A549 (cell line): ENCODE measurements around the gene RAB26. TPM values are rescaled to one million over a fixed set of nuclear protein-coding genes. Genes with fewer than 3 reads are reported as not detected.

Experiments
- ATAC-seq, 2 experiments: fragments of 200-7000 bp in 1 of 2; fragments of >200 bp in 1 of 2; cut with Nextera tagmentation in 1 of 2; cut with Tn5 transposase in 1 of 2; 3 replicates each; pipeline versions ENCODE4 v1.8.0 to v1.9.1; 2018 to 2020; ENCODE audit warnings: mild to moderate bottlenecking in 1 of 2, moderate library complexity in 1 of 2
- CTCF ChIA-PET: fragments of 300-600 bp; sonication (Branson Sonifier 250); formaldehyde crosslinking; extraction: SDS; loops from one replicate; lab custom pipeline; 2021; ENCODE audit warnings: antibody characterized with exemption, inconsistent platforms; lab: Yijun Ruan, JAX
- POLR2A ChIA-PET: fragments of 350-600 bp; formaldehyde crosslinking; extraction: SDS; loops from one replicate; lab custom pipeline; 2021; ENCODE audit warnings: antibody characterized with exemption, inconsistent platforms; lab: Yijun Ruan, JAX
- DNase-seq, 2 experiments: peaks; one replicate each; pipeline versions ENCODE4 v3.0.0 to v3.0.0-alpha.2; 2011 to 2016; ENCODE audit warnings: low read depth in 1 of 2, low spot score in 1 of 2
- FAIRE-seq: peaks from 2 replicates; lab custom pipeline; 2011; peaks lifted over from hg19 to GRCh38; lab: Jason Lieb, UNC
- H3K27ac ChIP-seq, 2 experiments: fragments of >200 bp; sonication (Bioruptor Twin); formaldehyde crosslinking; 3 replicates each; pipeline ENCODE4 v1.5.1; 2016 to 2017
- H3K4me1 ChIP-seq: fragments of >200 bp; sonication (Bioruptor Twin); formaldehyde crosslinking; 3 replicates; pipeline ENCODE4 v1.6.1; 2016
- H3K4me2 ChIP-seq: fragments of >200 bp; sonication (Bioruptor Twin); formaldehyde crosslinking; 3 replicates; pipeline ENCODE4 v1.6.1; 2016
- H3K4me3 ChIP-seq: fragments of >200 bp; sonication (Bioruptor Twin); formaldehyde crosslinking; 3 replicates; pipeline ENCODE4 v1.5.1; 2016
- H3K9me3 ChIP-seq: fragments of >200 bp; sonication (Bioruptor Twin); formaldehyde crosslinking; 3 replicates; pipeline ENCODE4 v1.6.1; 2016
- CBX2 ChIP-seq: fragments of 200-600 bp; sonication (generic); IDR thresholded peaks from 2 replicates; pipeline ENCODE4 v1.6.1; 2016; ENCODE audit warnings: low read depth, mild to moderate bottlenecking, borderline replicate concordance
- CEBPB ChIP-seq, 2 experiments: fragments of >200 bp in 1 of 2; sonication (Bioruptor Twin) in 1 of 2; formaldehyde crosslinking in 1 of 2; IDR thresholded peaks; 2 replicates each; pipeline ENCODE4 v1.6.1; 2012 to 2016
- CHD2 ChIP-seq: fragments of 150-350 bp; IDR thresholded peaks from 2 replicates; pipeline ENCODE4 v1.6.1; 2014; ENCODE audit warnings: low read length; ENCODE audit not compliant: partially characterized antibody
- EP300 ChIP-seq, 2 experiments: fragments of >200 bp; sonication (Bioruptor Twin); formaldehyde crosslinking; IDR thresholded peaks; 2 replicates in 1 of 2; 3 replicates in 1 of 2; pipeline ENCODE4 v1.6.1; 2016 to 2017
- GATA3 ChIP-seq: IDR thresholded peaks from 2 replicates; pipeline ENCODE4 v1.6.1; 2012; ENCODE audit warnings: borderline replicate concordance
- HDAC2 ChIP-seq: fragments of 200-600 bp; sonication (generic); IDR thresholded peaks from 2 replicates; pipeline ENCODE4 v1.6.1; 2016
- JUN ChIP-seq, 2 experiments: fragments of >200 bp; sonication (Bioruptor Twin); formaldehyde crosslinking; IDR thresholded peaks; 2 replicates in 1 of 2; 3 replicates in 1 of 2; pipeline ENCODE4 v1.6.1; 2016 to 2017
- JUNB ChIP-seq: fragments of >200 bp; sonication (Bioruptor Twin); formaldehyde crosslinking; IDR thresholded peaks from 2 replicates; pipeline ENCODE4 v1.6.1; 2016
- KDM5A ChIP-seq: fragments of 200-600 bp; sonication (generic); IDR thresholded peaks from 2 replicates; pipeline ENCODE4 v1.6.1; 2016; ENCODE audit warnings: antibody characterized with exemption, mild to moderate bottlenecking
- MAFK ChIP-seq: fragments of 450-650 bp; IDR thresholded peaks from 2 replicates; pipeline ENCODE4 v1.6.1; 2014; ENCODE audit not compliant: partially characterized antibody
- MYC ChIP-seq: IDR thresholded peaks from 2 replicates; pipeline ENCODE4 v1.6.1; 2012; ENCODE audit warnings: mild to moderate bottlenecking, inconsistent platforms, low read length, improper control_type of control experiment, borderline replicate concordance
- NFE2L2 ChIP-seq: fragments of 150-350 bp; conservative IDR thresholded peaks from 2 replicates; pipeline ENCODE4 v1.6.1; 2014; ENCODE audit warnings: low read length
- NR3C1 ChIP-seq: fragments of >200 bp; sonication (Bioruptor Twin); formaldehyde crosslinking; IDR thresholded peaks from 3 replicates; pipeline ENCODE4 v1.6.1; 2017
- POLR2A ChIP-seq: IDR thresholded peaks from 2 replicates; pipeline ENCODE4 v1.6.1; 2012; ENCODE audit warnings: mild to moderate bottlenecking, low read length
- RCOR1 ChIP-seq: fragments of 150-350 bp; IDR thresholded peaks from 2 replicates; pipeline ENCODE4 v1.6.1; 2014; ENCODE audit warnings: antibody characterized with exemption, low read length, low read depth
- RFX5 ChIP-seq: fragments of 450-650 bp; IDR thresholded peaks from 2 replicates; pipeline ENCODE4 v1.7.1; 2014; ENCODE audit warnings: antibody characterized with exemption, mild to moderate bottlenecking, moderate library complexity
- TP53 ChIP-seq: fragments of 250-450 bp; sonication (Bioruptor Pico); IDR thresholded peaks from 2 replicates; pipeline ENCODE4 v1.5.0; 2021; ENCODE audit warnings: mild to moderate bottlenecking, moderate library complexity
- ZFP36 ChIP-seq: fragments of 450-650 bp; IDR thresholded peaks from 2 replicates; pipeline ENCODE4 v1.6.1; 2014; ENCODE audit warnings: borderline replicate concordance; ENCODE audit not compliant: partially characterized antibody
- ZSCAN20 ChIP-seq: fragments of 250-450 bp; sonication (Bioruptor Pico); IDR thresholded peaks from 2 replicates; pipeline ENCODE4 v1.8.0; 2022; ENCODE audit warnings: mild to moderate bottlenecking, moderate library complexity
- WGBS: methylation state at CpG from one replicate; pipeline ENCODE4 v1.1.6; 2017; ENCODE audit errors: missing lambda C conversion rate; 5-methylcytosine and 5-hydroxymethylcytosine counted together
- polyA plus RNA-seq, 4 experiments: library from polyadenylated mRNA; depleted of rRNA in 3 of 4; stranded (reverse); fragments of >200 nt; fragmentation: RNase III in 1 of 4; extraction: RNeasy Plus Mini Kit Qiagen cat#74134 plus additional on column Dnase treatment in 1 of 4; gene quantifications; 2 replicates in 3 of 4; 3 replicates in 1 of 4; pipeline ENCODE4 v1.2.3, GENCODE V29; 2011 to 2017
- TF ChIP-seq, protein P1 (sequence below): fragments of >200 bp; sonication (Bioruptor Twin); formaldehyde crosslinking; IDR thresholded peaks from 3 replicates; pipeline ENCODE4 v1.6.1; 2016
- TF ChIP-seq, protein P2 (sequence below): fragments of >200 bp; sonication (Bioruptor Twin); formaldehyde crosslinking; IDR thresholded peaks from 2 replicates; pipeline ENCODE4 v1.6.1; 2016
- TF ChIP-seq, protein P3 (sequence below): fragments of 250-450 bp; sonication (Bioruptor Pico); IDR thresholded peaks from 2 replicates; pipeline ENCODE4 v1.5.0; 2020; ENCODE audit warnings: low read depth, mild to moderate bottlenecking, moderate library complexity
- TF ChIP-seq, protein P4 (sequence below): fragments of >200 bp; sonication (Bioruptor Twin); formaldehyde crosslinking; IDR thresholded peaks from 3 replicates; pipeline ENCODE4 v1.5.1; 2016
- TF ChIP-seq, protein P5 (sequence below): IDR thresholded peaks from 2 replicates; pipeline ENCODE4 v1.6.1; 2012; ENCODE audit warnings: low read depth, borderline replicate concordance

The RAB26 gene
- polyA plus RNA-seq, 2 of the 4 experiments (the other 2 are of a cell fraction) = 6.7 TPM

DNA sequence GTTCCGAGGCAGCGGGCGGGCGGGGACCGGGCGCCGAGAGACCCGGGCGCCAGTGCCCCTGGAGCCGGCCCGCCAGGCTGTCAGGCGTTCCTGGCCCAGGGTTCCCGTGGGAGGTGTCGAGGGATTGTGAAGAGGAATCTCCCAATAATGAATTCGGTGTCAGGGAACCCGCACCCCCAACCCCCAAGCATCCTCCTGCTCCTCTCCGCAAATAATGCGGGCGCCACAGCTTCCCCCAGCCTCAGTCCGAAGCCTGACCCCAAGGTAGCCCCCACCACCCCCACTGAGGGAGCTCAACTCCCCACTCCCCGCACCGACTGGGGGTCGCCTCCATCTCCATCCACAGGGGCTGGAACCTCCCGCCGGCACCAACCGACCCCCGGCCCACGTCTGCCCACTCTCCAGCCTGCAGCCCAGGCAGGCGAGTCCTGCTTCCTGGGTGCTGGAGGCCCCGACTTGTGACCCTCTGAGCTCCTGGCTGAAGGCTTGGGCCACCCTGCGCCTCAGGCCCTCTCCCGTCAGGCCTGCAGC lies 48.6 kb downstream of the RAB26 start:
- 77% methylated on average over 16 of the region's 32 CpGs for WGBS
- CTCF ChIA-PET = interaction anchor here (0.5 to 5.0 kb wide), 3 partner anchors 20 to 217 kb away, joined by 3 to 33 read pairs (median 4); partner anchors contain the start of gene ECI1

DNA sequence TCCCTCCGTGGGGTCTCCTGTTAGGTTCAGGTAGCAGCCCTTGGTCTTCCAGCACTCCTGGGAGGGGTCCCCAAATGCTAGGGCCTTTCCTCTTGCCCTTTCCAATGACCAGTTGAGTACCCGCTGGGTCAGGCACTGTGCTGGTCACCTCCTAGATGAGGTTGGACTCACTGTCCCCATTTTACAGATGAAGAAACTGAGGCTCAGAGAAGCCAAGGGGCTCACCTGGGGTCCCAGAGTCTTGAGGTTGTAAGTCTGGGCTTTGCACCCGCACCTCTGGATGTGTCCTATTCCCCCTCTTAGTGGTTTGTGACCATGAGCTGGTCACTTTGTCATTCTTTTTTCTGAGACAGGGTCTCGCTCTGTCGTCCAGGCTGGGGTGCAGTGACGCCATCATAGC lies 49.3 kb downstream of the RAB26 start:
- ChIA-PET POLR2A (interaction anchor here (1.5 kb wide), 1 partner anchor 42 kb away, joined by 3 read pairs; the partner anchor contains the start of gene TRAF7), CTCF (interaction anchor here (1.3 to 5.0 kb wide), 2 partner anchors 20 to 54 kb away, joined by 4 to 33 read pairs; partner anchors contain the start of gene ECI1)
- DNase-seq (no peak), FAIRE-seq (no peak), ATAC-seq (no peak)
- Histone ChIP-seq H3K4me2 (no peak overlapping the region), H3K4me3 (no peak overlapping the region), H3K4me1 (peaks cover 18% of the 10 kb centered on the region), H3K9me3 (no peaks in the 10 kb centered on the region), H3K27ac (no peak overlapping the region)
- WGBS = 72% methylated on average over 6 of the region's 6 CpGs
- TF ChIP-seq TP53 (CRISPR knock-in tag) = no peak
- TF ChIP-seq MYC = no peak
- TF ChIP-seq, protein P1, sequence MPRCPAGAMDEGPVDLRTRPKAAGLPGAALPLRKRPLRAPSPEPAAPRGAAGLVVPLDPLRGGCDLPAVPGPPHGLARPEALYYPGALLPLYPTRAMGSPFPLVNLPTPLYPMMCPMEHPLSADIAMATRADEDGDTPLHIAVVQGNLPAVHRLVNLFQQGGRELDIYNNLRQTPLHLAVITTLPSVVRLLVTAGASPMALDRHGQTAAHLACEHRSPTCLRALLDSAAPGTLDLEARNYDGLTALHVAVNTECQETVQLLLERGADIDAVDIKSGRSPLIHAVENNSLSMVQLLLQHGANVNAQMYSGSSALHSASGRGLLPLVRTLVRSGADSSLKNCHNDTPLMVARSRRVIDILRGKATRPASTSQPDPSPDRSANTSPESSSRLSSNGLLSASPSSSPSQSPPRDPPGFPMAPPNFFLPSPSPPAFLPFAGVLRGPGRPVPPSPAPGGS = no peak
- TF ChIP-seq CHD2 = no peak
- no peak for TF ChIP-seq HDAC2
- no peak for TF ChIP-seq KDM5A
- TF ChIP-seq ZFP36 = no peak
- no peak for TF ChIP-seq CBX2
- no peak for TF ChIP-seq ZSCAN20 (CRISPR knock-in tag)
- no peak for TF ChIP-seq RFX5
- no peak for TF ChIP-seq NFE2L2
- TF ChIP-seq JUNB = no peak
- TF ChIP-seq JUN (IDR thresholded peaks at IDR 0.05) = no peak
- TF ChIP-seq CEBPB (IDR thresholded peaks at IDR 0.05) = no peak
- TF ChIP-seq GATA3 = no peak
- TF ChIP-seq POLR2A = no peak
- no peak for TF ChIP-seq RCOR1
- no peak for TF ChIP-seq EP300 (IDR thresholded peaks at IDR 0.05)
- no peak for TF ChIP-seq MAFK

More for the DNA sequence above, 48.6 kb downstream of the RAB26 start:
- Histone ChIP-seq H3K9me3 (no peaks in the 10 kb centered on the region), H3K4me3 (peak overlapping the region; percentile 58), H3K4me1 (peaks cover 18% of the 10 kb centered on the region), H3K4me2 (peak overlapping the region; percentile 97), H3K27ac (peak overlapping the region; percentile 54 to 86; a peak in 4 of 6 replicates)
- POLR2A ChIA-PET = interaction anchor here (1.5 kb wide), 1 partner anchor 42 kb away, joined by 3 read pairs; the partner anchor contains the start of gene TRAF7
- FAIRE-seq = no peak
- no peak for TF ChIP-seq CHD2
- no peak for TF ChIP-seq GATA3
- no peak for TF ChIP-seq NR3C1
- TF ChIP-seq, protein P2, sequence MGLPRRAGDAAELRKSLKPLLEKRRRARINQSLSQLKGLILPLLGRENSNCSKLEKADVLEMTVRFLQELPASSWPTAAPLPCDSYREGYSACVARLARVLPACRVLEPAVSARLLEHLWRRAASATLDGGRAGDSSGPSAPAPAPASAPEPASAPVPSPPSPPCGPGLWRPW = no peak
- TF ChIP-seq, protein P3, sequence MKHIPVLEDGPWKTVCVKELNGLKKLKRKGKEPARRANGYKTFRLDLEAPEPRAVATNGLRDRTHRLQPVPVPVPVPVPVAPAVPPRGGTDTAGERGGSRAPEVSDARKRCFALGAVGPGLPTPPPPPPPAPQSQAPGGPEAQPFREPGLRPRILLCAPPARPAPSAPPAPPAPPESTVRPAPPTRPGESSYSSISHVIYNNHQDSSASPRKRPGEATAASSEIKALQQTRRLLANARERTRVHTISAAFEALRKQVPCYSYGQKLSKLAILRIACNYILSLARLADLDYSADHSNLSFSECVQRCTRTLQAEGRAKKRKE (CRISPR knock-in tag) = no peak
- TF ChIP-seq RCOR1 = no peak
- DNase-seq = no peak
- ATAC-seq = no peak

DNA sequence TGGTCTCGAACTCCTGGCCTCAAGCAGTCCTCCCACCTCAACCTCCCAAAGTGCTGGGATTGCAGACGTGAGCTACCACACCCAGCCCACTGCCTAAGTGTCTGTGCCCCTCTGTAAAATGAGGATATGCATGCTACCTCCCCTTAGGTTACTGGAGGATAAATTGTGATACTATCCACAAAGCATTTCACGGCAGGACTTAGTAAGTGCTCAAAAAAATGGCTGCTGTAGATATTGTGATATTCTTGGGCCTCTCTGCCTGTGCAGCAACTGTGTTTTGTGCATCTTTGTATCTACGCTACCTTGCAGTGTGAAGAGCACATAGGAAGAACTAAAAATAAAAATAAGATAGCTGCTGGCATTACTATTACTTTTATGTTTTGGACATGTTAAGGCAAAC lies 49.9 kb downstream of the RAB26 start:
- DNase-seq = no peak
- H3K4me1 ChIP-seq = peaks cover 18% of the 10 kb centered on the region
- no peaks in the 10 kb centered on the region for H3K9me3 ChIP-seq
- ChIA-PET CTCF (interaction anchor here (5.0 kb wide), 1 partner anchor 53 kb away, joined by 33 read pairs; the partner anchor contains the start of gene ECI1), POLR2A (interaction anchor here (1.0 to 1.5 kb wide), 2 partner anchors 43 to 53 kb away, joined by 3 read pairs; partner anchors contain the start of genes ECI1 and TRAF7)
- ATAC-seq = no peak
- H3K27ac ChIP-seq = 0 out of 6 replicates have a peak overlapping the region, but pooled peaks of 1 of the 2 experiments have one; percentile 6
- WGBS = 72% methylated on average over 4 of the region's 4 CpGs
- TF ChIP-seq, protein P4, sequence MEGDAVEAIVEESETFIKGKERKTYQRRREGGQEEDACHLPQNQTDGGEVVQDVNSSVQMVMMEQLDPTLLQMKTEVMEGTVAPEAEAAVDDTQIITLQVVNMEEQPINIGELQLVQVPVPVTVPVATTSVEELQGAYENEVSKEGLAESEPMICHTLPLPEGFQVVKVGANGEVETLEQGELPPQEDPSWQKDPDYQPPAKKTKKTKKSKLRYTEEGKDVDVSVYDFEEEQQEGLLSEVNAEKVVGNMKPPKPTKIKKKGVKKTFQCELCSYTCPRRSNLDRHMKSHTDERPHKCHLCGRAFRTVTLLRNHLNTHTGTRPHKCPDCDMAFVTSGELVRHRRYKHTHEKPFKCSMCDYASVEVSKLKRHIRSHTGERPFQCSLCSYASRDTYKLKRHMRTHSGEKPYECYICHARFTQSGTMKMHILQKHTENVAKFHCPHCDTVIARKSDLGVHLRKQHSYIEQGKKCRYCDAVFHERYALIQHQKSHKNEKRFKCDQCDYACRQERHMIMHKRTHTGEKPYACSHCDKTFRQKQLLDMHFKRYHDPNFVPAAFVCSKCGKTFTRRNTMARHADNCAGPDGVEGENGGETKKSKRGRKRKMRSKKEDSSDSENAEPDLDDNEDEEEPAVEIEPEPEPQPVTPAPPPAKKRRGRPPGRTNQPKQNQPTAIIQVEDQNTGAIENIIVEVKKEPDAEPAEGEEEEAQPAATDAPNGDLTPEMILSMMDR = no peak
- TF ChIP-seq, protein P5, sequence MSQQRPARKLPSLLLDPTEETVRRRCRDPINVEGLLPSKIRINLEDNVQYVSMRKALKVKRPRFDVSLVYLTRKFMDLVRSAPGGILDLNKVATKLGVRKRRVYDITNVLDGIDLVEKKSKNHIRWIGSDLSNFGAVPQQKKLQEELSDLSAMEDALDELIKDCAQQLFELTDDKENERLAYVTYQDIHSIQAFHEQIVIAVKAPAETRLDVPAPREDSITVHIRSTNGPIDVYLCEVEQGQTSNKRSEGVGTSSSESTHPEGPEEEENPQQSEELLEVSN = no peak
- TF ChIP-seq CHD2 (no peak), CBX2 (no peak), CEBPB (IDR thresholded peaks at IDR 0.05) (no peak)
- no peak overlapping the region for H3K4me3 ChIP-seq
- H3K4me2 ChIP-seq = no peak overlapping the region
- no peak for FAIRE-seq
